WI38 (cell line): ENCODE results near the gene PIK3CB.

Experiments
- H3K4me3 ChIP-seq: 2 replicates; pipeline ENCODE4 v1.5.1; 2011; ENCODE audit warnings: low read depth, mild to moderate bottlenecking, control low read depth, low read length
- TF ChIP-seq, protein P1 (sequence below): IDR thresholded peaks from 2 replicates; pipeline ENCODE4 v1.5.1; 2012; ENCODE audit warnings: low read depth, mild to moderate bottlenecking, control low read depth, low read length

Gene PIK3CB

GRCh38 chr3:138696666-138697370 is 137.9 kb downstream of the PIK3CB start:
- TF ChIP-seq, protein P1, sequence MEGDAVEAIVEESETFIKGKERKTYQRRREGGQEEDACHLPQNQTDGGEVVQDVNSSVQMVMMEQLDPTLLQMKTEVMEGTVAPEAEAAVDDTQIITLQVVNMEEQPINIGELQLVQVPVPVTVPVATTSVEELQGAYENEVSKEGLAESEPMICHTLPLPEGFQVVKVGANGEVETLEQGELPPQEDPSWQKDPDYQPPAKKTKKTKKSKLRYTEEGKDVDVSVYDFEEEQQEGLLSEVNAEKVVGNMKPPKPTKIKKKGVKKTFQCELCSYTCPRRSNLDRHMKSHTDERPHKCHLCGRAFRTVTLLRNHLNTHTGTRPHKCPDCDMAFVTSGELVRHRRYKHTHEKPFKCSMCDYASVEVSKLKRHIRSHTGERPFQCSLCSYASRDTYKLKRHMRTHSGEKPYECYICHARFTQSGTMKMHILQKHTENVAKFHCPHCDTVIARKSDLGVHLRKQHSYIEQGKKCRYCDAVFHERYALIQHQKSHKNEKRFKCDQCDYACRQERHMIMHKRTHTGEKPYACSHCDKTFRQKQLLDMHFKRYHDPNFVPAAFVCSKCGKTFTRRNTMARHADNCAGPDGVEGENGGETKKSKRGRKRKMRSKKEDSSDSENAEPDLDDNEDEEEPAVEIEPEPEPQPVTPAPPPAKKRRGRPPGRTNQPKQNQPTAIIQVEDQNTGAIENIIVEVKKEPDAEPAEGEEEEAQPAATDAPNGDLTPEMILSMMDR = no peak
- no peak overlapping the region for H3K4me3 ChIP-seq

DNA sequence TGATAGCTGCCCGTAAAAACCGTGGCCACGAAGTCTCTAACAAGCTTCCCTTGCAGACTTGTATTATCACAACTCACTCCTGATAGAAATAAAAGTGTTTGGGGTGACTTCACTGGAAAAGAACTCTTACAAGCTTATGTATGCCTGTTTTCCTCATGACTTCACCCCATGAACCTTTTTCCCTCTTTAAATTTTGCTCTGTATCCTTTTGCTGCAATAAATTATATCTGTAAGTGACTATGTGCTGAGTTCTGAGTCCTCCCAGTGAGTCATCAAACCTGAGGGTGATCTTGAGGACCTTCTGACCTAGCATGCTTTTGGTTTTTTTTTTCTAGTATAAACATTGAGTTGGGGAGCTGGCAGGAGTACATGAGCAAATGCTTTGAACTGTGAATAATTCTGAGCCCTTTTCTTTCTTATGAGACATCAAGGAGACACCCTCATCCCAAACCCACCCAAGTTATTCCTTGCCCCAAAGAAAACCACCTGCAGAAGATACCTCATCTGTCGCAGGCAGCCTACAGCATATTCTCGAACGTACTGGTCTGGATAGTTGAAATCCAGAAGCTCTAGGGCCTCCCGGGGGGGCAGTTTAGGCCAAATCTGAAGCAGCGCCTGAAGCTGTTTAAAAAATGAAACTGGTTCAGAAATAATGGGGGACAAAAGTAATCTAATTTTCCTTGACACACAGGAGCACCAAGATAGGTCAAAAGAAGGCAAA is 140.3 kb downstream of the PIK3CB start:
- TF ChIP-seq, protein P1 = no peak
- peak overlapping the region; percentile 22; the same call in 1 of the 2 replicates for H3K4me3 ChIP-seq

DNA sequence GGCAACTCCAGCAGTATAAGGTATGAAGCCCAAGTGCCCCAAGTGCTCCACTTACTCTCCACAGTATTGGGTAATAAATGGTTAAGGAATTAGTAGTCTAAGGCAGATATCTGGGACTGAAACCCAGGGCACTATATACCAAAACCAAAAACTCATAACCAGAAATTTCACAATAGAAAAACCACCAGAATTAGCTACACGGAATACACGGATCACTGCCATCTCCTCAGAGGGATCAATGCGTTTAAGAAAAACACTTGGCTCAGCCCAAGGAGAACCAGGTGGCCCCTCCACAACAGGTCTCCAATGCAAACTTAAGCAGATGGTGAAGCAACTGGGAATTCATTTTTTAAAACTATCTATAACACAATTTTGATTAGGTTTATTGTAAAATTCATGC is 142.6 kb downstream of the PIK3CB start:
- TF ChIP-seq, protein P1 = no peak
- no peak overlapping the region for H3K4me3 ChIP-seq

DNA sequence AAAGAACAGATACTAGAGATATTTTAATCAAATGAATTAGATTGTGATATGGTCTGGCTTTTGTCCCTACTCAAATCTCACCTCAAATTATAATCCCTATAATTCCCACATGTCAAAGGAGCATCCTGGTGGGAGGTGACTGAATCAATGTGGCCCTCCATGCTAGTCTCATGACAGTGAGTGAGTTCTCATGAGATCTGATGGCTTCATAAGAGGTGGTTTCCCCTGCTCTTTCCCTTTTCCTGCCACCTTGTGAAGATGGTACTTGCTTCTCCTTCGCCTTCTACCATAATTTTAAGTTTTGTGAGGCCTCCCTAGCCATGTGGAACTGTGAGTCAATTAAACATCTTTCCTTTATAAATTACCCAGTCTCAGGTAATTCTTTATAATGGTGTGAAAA is 143.4 kb downstream of the PIK3CB start:
- TF ChIP-seq, protein P1 = no peak

DNA sequence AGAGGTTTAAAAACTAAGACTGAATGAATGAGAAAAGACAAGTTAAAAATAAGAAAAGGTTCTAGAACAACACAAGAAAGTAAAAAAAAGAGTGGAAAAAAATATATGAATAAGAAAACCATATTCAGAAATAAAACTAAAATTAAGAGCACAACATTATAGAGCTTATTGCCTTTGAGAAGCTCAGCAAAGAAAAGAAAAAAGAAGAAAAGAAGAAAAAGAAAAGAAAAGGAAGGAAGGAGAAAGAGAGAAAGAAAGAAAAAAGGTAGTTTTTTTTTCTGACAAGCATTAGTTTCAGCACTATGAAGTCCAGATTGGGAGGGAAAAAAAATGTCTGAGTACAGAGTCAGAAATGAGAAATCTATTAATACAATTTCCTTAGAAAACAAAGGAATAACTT is 144.7 kb downstream of the PIK3CB start:
- TF ChIP-seq, protein P1 = no peak

More for the DNA sequence above, 143.4 kb downstream of the PIK3CB start:
- H3K4me3 ChIP-seq = no peak overlapping the region

GRCh38 chr3:138688871-138689299 is 145.8 kb downstream of the PIK3CB start:
- H3K4me3 ChIP-seq = no peak overlapping the region
- TF ChIP-seq, protein P1 = no peak

More for the DNA sequence above, 144.7 kb downstream of the PIK3CB start:
- no peak overlapping the region for H3K4me3 ChIP-seq

GRCh38 chr3:138687236-138687635 is 147.5 kb downstream of the PIK3CB start:
- no peak overlapping the region for H3K4me3 ChIP-seq
- TF ChIP-seq, protein P1 = no peak
